HG02610 (cell line): ENCODE data around the gene SLC9A4.

ENCODE experiments used
- ATAC-seq: cut with Tn5 transposase; IDR thresholded peaks from one replicate; pipeline ENCODE4 v1.9.1; 2021; ENCODE audit warnings: mild to moderate bottlenecking, moderate library complexity; ENCODE audit not compliant: unreplicated experiment

The SLC9A4 gene

DNA sequence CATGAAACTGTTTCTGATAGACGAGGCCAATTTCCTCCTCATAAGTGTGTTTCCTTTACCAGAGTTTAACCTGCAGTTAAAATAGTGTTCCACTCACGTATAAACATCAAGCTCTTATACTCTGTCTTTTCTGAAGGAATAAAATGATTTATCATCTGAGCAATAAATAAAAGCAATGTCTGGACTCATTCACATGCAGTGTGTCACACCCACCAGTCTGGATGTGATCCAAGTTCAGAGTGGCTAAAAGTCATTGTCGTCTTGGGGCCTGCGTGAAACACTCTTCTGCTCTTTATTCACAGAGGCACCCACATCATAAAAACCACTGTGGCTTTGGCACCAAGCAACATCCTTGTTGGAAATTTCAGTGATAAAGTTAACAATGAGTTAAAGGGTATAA lies 19.5 kb upstream of the SLC9A4 start:
- no peak for ATAC-seq

- ATAC-seq, result no peak
Measured at GRCh38 chr2:102455061-102455670, 17.9 kb upstream of the SLC9A4 start.

DNA sequence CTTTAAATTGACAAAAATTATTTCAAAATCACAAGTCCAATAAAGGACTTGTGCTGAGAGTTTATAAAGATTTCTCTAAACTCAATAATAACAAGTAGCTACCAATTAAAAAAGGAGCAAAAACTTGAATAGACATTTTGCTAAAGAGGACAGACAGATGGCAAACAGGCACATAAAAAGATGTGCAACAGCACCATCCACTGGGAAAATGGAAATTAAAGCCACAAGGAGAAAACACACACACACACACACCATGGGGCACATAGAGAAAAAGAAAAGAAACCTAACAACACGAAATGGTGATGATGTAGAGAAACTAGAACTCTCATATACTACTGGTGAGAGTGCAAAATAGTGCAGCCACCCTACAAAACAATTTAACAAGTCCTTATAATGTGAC lies 12.6 kb upstream of the SLC9A4 start:
- ATAC-seq, result no peak

DNA sequence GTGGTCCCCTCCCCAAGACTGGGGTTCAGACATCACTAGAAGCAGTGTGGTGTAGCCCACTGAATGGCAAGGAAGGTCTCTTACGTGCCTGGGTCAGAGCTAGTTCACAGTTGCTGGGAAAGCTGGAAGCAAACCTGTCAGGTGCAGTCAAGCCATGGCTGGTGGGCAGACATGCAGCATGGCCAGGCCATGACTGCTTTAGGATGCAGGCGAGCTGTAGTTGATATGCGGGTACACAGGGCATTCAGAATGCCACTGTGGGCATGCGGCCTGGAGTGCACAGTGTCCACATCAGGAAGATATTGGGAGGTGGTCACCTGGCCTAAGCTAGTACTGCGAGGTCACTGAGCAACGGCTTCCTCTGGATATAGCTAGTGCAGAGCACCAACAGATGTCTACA lies 11.8 kb upstream of the SLC9A4 start:
- no peak for ATAC-seq

DNA sequence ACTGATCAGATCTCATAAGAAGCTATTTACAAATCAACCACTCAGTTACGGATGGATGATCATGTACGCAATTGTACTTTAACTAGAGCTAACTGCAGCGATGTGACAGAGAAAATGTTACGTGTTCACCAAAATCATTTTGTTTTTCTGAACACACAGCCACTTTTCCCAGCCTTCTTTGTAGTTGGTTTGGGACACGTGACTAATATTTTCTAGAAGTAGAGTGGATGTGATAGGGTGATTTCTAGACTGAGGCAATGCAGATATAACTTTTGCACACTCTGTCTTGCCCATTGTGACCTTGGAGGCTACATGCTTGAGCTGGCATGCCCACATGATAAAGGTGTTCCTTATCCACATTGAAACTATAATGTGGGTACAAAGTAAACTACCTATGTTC lies 9.9 kb upstream of the SLC9A4 start:
- no peak for ATAC-seq

DNA sequence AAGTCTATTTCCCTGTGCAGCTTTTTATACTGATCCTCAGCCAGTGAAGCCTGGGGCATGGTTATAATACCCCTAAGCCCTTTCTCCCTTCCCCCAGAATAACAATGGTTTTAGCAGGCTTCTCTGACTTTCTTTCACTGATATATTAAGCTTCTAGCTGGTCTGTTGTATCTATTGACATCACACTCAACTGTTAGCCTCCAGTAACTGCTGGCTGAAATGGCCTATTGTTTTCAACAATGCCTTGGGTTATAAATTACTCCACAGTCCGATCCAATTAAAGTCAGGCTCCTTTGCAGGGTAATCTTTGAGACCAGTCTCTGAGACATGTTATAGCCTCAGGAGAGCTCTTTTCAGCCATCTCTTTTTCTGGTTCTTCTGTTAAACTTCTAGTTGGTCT lies 2.9 kb upstream of the SLC9A4 start:
- ATAC-seq, result no peak

DNA sequence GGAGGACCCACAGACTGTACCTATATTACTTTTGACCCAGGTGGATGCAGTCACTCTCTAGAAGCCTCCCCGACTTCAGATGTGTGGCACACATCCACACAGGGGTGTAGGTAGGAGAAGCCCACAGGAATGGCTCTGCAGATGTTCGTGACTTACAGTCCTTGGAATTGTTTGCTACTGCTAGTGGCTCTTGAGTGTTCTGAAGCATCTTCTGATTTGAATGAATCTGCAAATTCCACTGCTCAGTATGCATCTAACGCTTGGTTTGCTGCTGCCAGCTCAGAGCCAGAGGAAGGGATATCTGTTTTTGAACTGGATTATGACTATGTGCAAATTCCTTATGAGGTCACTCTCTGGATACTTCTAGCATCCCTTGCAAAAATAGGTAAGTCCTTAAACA lies 605 bp downstream of the SLC9A4 start:
- no peak for ATAC-seq

- no peak for ATAC-seq
Measured at GRCh38 chr2:102474785-102475184, 1.8 kb downstream of the SLC9A4 start.

DNA sequence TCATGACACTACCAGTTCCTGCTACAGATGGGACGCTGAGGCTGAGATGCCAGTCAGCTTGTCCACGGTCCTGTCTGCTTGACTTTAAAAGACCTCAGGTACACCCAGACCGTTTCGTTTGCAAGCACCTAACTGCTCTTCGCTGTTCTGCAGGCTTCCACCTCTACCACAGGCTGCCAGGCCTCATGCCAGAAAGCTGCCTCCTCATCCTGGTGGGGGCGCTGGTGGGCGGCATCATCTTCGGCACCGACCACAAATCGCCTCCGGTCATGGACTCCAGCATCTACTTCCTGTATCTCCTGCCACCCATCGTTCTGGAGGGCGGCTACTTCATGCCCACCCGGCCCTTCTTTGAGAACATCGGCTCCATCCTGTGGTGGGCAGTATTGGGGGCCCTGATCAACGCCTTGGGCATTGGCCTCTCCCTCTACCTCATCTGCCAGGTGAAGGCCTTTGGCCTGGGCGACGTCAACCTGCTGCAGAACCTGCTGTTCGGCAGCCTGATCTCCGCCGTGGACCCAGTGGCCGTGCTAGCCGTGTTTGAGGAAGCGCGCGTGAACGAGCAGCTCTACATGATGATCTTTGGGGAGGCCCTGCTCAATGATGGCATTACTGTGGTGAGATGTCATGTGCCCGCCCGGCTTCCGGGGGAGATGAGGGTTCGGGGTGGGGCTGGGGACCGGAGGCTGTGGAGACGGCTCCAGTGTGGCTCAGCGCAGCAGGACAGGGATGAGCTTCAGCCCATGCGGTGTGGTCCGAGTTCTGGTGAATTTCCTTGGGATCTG lies 5.9 kb downstream of the SLC9A4 start:
- no peak for ATAC-seq

DNA sequence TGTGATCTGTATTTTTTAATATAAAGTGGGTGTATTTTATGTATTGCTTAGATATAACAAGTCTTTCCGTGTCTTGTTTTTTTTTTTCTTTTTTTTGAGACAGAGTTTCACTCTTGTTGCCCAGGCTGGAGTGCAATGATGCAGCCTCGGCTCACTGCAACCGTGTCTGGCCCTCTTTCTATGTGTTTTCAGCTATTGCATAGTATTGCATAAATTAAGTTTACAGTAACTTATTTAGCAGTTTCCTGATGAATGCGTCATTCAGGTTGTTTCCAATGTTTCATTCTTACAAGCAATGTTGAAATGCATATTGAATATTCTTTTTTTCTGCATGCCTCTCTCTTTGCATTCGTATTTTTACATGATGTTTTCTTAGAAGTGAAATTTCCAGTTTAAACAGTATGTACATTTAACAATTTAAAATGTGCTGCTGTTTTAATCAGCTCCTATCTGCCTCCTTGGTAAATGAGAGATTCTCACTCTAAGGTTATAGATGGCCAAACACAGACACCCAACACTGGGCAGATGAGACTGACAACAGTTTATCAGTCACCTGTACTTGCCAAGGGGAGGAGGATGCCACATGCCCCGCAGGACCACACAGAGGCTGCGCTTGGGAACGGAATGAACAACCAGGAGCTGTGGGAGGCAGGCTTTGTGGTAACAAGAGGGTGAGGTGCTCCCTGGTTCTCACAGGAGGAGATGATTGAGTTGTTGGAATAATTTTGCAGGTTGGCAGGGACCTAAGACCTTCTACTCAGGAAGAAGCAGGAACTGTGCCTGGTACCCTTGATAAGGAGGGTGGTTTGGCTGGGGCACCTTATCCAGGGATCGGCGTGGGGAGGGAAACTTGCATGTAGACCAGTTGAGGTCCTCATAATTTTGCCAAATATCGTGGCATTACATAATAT lies 7.5 kb downstream of the SLC9A4 start:
- no peak for ATAC-seq

- ATAC-seq, result no peak
Measured at GRCh38 chr2:102481931-102482330, 8.9 kb downstream of the SLC9A4 start.

DNA sequence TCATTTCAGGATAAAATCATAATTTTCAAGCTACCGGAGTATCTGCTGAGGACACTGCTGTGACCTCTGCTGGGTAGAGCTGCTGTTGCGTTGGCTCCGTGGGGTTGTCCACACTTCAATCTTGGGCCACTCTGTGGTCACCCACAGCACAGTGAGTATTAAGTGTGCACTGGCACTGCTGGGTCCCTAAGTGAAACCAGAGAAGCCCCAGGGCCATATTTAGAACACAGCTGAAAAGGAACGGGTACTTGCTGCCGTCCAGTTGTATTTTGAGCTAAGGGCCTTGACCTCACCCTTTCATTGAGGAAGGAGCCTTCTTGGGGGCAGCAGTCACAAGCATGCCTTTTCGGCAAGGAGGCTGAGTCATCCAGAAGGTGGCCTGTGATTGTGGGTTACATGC lies 10.1 kb downstream of the SLC9A4 start:
- ATAC-seq, result no peak

DNA sequence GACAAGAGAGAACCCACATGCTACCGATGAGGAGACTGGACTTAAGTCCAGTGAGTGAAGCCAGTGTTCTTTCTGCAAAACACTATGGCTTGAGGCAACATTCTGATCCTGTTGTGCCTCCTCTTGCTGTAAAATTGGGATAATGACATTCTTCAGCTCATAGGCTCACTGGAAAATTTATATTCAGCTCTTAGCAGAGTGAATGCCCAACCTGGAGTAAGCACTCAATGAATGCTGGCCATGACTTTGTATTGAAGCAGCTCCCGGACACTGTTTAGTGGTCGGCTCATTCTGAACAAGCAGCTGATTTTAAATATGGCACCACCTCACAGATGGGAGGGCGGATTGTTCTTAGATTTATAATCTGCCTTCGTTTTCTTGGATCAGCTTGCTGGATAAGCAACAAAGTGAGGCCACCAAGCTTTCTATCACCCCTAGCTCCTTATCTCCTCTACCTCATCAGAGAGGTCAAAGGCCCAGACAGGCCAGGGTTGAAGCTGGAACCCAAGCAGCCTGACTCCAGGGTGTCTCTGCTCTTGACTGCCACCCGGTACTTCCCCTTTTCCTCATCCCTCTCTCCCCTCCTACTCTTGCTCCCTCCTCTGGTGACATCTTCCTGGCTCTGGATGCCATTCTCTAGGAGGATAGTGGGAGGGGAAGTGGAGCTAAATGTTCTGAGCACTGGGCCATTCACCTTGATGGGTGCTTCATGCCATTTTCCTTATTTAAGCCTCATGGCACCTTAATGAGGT lies 11.5 kb downstream of the SLC9A4 start:
- no peak for ATAC-seq

GRCh38 chr2:102485147-102485785 lies 12.2 kb downstream of the SLC9A4 start:
- ATAC-seq, result no peak

DNA sequence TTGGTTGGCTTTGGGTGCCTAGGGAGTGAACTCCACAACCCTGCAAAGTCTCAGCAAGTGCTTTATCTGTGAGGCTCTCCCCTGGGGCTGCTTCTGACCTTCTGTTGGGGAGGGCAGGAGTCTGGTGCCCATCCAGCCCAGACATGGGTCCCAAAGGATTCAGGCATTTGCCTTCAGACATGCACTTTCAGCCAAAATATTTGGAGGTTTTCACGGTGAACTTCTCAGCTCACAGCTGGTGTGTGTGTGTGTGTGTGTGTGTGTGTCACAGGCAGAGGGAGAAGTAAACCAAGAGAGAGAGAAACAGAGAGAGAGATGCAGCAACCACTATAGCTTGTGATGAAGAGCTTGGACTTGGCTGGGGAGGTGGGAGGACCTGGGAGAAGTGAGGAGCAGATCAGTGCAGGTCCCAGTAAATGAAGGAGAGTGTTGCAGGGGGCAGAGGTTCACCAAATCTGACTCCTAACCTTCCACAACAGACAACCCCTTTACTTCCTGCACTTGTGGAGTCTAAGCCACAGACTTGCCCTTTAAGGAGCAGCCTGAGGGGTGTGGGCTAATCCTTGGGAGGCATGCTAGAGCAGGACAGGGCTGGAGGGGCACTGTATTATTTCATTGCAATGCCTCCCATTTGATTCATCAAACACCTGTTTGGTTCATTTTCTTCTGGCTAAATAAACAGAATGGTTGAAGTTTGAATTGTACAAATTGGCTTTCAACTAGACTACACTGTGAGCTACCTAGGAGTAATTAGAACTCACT lies 14.1 kb downstream of the SLC9A4 start:
- ATAC-seq, result no peak

DNA sequence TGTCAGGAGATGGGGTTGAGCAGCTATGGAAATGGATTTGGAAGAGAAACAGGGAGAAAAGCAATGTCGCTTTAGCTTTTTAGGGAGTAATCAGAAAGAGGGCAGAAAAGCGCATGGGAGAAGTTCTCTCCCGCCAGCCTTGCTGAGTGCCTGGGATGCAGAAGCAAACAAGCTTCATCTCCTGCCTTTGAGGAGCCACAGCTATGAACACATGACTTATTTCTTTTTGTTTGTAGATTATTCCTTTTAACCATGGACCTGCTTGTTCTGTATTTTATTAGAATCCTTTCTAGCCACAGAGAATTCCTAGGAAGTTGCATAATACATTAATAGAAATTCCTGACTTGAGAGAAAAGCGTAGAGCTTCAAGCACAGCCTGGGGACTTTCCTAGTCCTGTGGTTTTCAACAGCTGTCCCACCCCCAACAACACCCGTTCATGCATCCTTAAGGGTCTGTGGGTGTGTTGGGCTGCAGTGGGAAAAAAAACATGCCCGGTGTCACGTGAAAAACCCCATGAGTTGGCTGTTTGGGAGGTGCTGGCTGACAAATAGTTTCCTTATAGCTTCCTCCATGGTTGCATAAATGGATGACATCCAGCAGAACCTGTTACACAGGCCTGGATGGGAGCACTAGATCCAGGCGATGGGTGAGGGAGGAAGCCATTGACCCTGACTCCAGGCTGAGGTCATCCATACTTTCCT lies 14.9 kb downstream of the SLC9A4 start:
- no peak for ATAC-seq

GRCh38 chr2:102489646-102490045 lies 16.6 kb downstream of the SLC9A4 start:
- no peak for ATAC-seq

GRCh38 chr2:102492006-102492405 lies 19.0 kb downstream of the SLC9A4 start:
- ATAC-seq, result no peak

DNA sequence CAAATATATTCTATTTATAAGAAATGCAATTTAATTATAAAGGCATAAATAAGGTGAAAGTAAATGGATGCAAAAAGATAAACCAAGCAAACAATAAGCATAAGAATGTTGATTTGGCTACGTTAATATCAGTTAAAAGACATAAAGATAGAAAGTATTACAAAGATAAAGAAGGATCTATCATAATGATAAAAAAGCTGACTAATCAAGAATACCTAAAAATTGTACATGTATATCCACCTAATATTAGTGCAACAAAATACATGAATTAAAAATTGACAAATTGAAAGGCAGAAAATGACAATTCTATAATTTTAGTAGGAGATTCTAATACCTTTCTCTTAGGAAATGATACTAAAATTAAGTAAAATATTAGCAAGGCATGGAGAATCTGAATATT lies 21.5 kb downstream of the SLC9A4 start:
- no peak for ATAC-seq
